Neuronal stem cell (in vitro differentiated cells): ENCODE measurements around the gene NFATC3.

Experiments used
- DNase-seq: peaks from one replicate; pipeline ENCODE4 v3.0.0-alpha.2; 2013; ENCODE audit warnings: low spot score
- H2AFZ ChIP-seq: one replicate; pipeline ENCODE4 v1.6.1; 2013; ENCODE audit warnings: mild to moderate bottlenecking, low read length, inconsistent platforms
- H2AK5ac ChIP-seq: 2 replicates; pipeline ENCODE4 v1.6.1; 2013; ENCODE audit warnings: low read depth, mild to moderate bottlenecking, inconsistent platforms, low read length, moderate library complexity, mixed read lengths
- H2BK120ac ChIP-seq: 2 replicates; pipeline ENCODE4 v1.6.1; 2013; ENCODE audit warnings: low read depth, mild to moderate bottlenecking, inconsistent platforms, low read length, moderate library complexity, mixed read lengths
- H2BK12ac ChIP-seq: one replicate; pipeline ENCODE4 v1.6.1; 2013; ENCODE audit warnings: low read length, inconsistent platforms
- H2BK15ac ChIP-seq: 2 replicates; pipeline ENCODE4 v1.6.1; 2013; ENCODE audit warnings: mild to moderate bottlenecking, low read length, inconsistent platforms, mixed read lengths
- H2BK5ac ChIP-seq: one replicate; pipeline ENCODE4 v1.6.1; 2013; ENCODE audit warnings: inconsistent platforms, mild to moderate bottlenecking, low read length, moderate library complexity
- H3K14ac ChIP-seq: one replicate; pipeline ENCODE4 v1.6.1; 2013; ENCODE audit warnings: low read length, inconsistent platforms
- H3K18ac ChIP-seq: 2 replicates; pipeline ENCODE4 v1.6.1; 2013; ENCODE audit warnings: low read length, inconsistent platforms
- H3K23ac ChIP-seq: 2 replicates; pipeline ENCODE4 v1.6.1; 2013; ENCODE audit warnings: low read depth, mild to moderate bottlenecking, mixed read lengths, low read length, inconsistent platforms; ENCODE audit not compliant: poor library complexity
- H3K27ac ChIP-seq: replicated peaks from 3 replicates; pipeline ENCODE4 v1.5.1; 2013; ENCODE audit warnings: low read length, inconsistent platforms
- H3K27me3 ChIP-seq, 3 experiments: 2 replicates each; pipeline ENCODE4 v1.6.1; 2013; ENCODE audit warnings: low read length in 3 of 3, mild to moderate bottlenecking in 2 of 3, inconsistent platforms in 1 of 3, low read depth in 1 of 3, mixed read lengths in 1 of 3, moderate library complexity in 1 of 3; ENCODE audit not compliant: control insufficient read depth in 3 of 3, insufficient read depth in 3 of 3
- H3K36me3 ChIP-seq, 2 donors: replicated peaks in 1 of 2; 2 replicates each; pipeline ENCODE4 v1.6.1; 2013; ENCODE audit warnings: low read length in 2 of 2; ENCODE audit not compliant: control insufficient read depth in 2 of 2, insufficient read depth in 2 of 2
- H3K4ac ChIP-seq: 2 replicates; pipeline ENCODE4 v1.6.1; 2013; ENCODE audit warnings: inconsistent platforms, mild to moderate bottlenecking, low read length, moderate library complexity
- H3K4me1 ChIP-seq, 2 donors: 1 replicate in 1 of 2; 2 replicates in 1 of 2; pipeline ENCODE4 v1.6.1; 2013; ENCODE audit warnings: low read length in 2 of 2, low read depth in 1 of 2; ENCODE audit not compliant: control insufficient read depth in 2 of 2, insufficient read depth in 1 of 2
- H3K4me2 ChIP-seq: one replicate; pipeline ENCODE4 v1.6.1; 2013; ENCODE audit warnings: mild to moderate bottlenecking, low read length, inconsistent platforms; ENCODE audit not compliant: insufficient read depth, poor library complexity, severe bottlenecking
- H3K4me3 ChIP-seq, 2 donors: 2 replicates each; pipeline ENCODE4 v1.5.1; 2013; ENCODE audit warnings: low read length in 2 of 2, mild to moderate bottlenecking in 2 of 2, inconsistent platforms in 1 of 2, moderate library complexity in 1 of 2
- H3K79me1 ChIP-seq: one replicate; pipeline ENCODE4 v1.6.1; 2013; ENCODE audit warnings: low read depth, mild to moderate bottlenecking, inconsistent platforms, low read length, moderate library complexity
- H3K9ac ChIP-seq: one replicate; pipeline ENCODE4 v1.6.1; 2013; ENCODE audit warnings: mild to moderate bottlenecking, low read depth, low read length, inconsistent platforms; ENCODE audit not compliant: poor library complexity
- H3K9me3 ChIP-seq, 2 donors: replicated peaks in 1 of 2; 2 replicates each; pipeline versions ENCODE3 to v1.6.1; 2013; ENCODE audit warnings: low read length in 2 of 2, mild to moderate bottlenecking in 2 of 2, inconsistent platforms in 1 of 2, low read depth in 1 of 2, mixed read lengths in 1 of 2, moderate library complexity in 1 of 2; ENCODE audit not compliant: control insufficient read depth in 2 of 2, insufficient read depth in 1 of 2
- H4K8ac ChIP-seq: one replicate; pipeline ENCODE4 v1.6.1; 2013; ENCODE audit warnings: low read depth, mild to moderate bottlenecking, inconsistent platforms, low read length, moderate library complexity
- H4K91ac ChIP-seq: one replicate; pipeline ENCODE4 v1.6.1; 2013; ENCODE audit warnings: low read length, low read depth, mild to moderate bottlenecking, inconsistent platforms; ENCODE audit not compliant: poor library complexity
- WGBS, 2 donors: extraction: QIAGEN DNeasy Blood & Tissue Kit; methylation state at CpG; one replicate each; pipeline ENCODE4 v1.1.7; 2013; ENCODE audit warnings: missing lambda C conversion rate in 2 of 2, mixed read lengths in 1 of 2; ENCODE audit not compliant: insufficient read length in 2 of 2, insufficient replicate concordance in 1 of 2; ENCODE audit errors: extremely low coverage in 2 of 2; 5-methylcytosine and 5-hydroxymethylcytosine counted together

The NFATC3 gene

DNA sequence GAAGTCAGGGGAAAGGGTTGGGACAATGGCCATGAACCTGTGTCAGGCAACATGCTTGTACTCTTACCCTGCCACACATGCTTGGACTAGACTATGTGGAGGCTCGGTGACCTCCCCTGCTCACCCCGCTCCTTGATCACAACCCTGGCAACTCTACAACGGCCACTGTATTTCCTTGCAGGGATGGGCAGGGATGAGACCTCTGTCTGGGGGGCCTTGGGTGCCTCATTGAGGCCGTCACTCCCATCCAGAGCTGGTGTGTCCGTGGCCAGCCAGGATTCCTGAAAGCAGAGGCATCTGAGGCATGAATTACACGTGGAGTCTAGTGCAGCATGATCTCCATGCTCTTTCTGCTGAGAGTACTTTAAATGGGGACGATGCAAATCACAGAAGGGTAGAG is 161.0 kb downstream of the NFATC3 start:
- Histone ChIP-seq H2AK5ac (no peak overlapping the region), H2AFZ (no peak overlapping the region), H3K27me3 (peaks cover 0 to 8% (median 0%) of the 10 kb centered on the region in 3 experiments), H3K79me1 (peaks cover 8% of the 10 kb centered on the region), H4K91ac (no peak overlapping the region), H3K4me1 (peaks cover 6 to 10% of the 10 kb centered on the region in 2 donors), H3K14ac (no peak overlapping the region), H4K8ac (no peak overlapping the region), H2BK15ac (no peak overlapping the region), H3K27ac (no peak overlapping the region), H2BK5ac (no peak overlapping the region), H3K18ac (no peak overlapping the region), H3K36me3 (peaks cover 4 to 9% of the 10 kb centered on the region in 2 donors), H3K9me3 (no peaks in the 10 kb centered on the region), H2BK12ac (no peak overlapping the region), H2BK120ac (no peak overlapping the region), H3K4me2 (no peak overlapping the region), H3K4me3 (peak overlapping the region in 1 of 2 donors; percentile 94), H3K9ac (no peak overlapping the region), H3K4ac (no peak overlapping the region), H3K23ac (no peak overlapping the region)
- no CpG with 5 or more reads among the region's 7 CpGs for WGBS, 2 donors
- DNase-seq = no peak

- peak overlapping the region; percentile 10 for H3K23ac ChIP-seq
- no peak overlapping the region for H2BK15ac ChIP-seq
- no peaks in the 10 kb centered on the region for H3K9me3 ChIP-seq
- no peak overlapping the region for H2BK12ac ChIP-seq
- H3K18ac ChIP-seq = no peak overlapping the region
- no peak for DNase-seq
- no peak overlapping the region for H2AK5ac ChIP-seq
- H4K8ac ChIP-seq = no peak overlapping the region
- no peak overlapping the region for H3K4me2 ChIP-seq
- H3K27me3 ChIP-seq = peaks cover 0 to 8% (median 0%) of the 10 kb centered on the region in 3 experiments
- no peak overlapping the region for H2BK5ac ChIP-seq
- WGBS, 2 donors = no CpG with 5 or more reads among the region's 5 CpGs
- no peak overlapping the region for H2BK120ac ChIP-seq
- peaks cover 8% of the 10 kb centered on the region for H3K79me1 ChIP-seq
- no peak overlapping the region for H3K14ac ChIP-seq
- no peak overlapping the region for H2AFZ ChIP-seq
- peaks cover 4 to 9% of the 10 kb centered on the region in 2 donors for H3K36me3 ChIP-seq
- peaks cover 6 to 10% of the 10 kb centered on the region in 2 donors for H3K4me1 ChIP-seq
- no peak overlapping the region for H3K9ac ChIP-seq
- peak overlapping the region in 1 of 2 donors; percentile 94 for H3K4me3 ChIP-seq
- no peak overlapping the region for H3K4ac ChIP-seq
- no peak overlapping the region for H3K27ac ChIP-seq
- no peak overlapping the region for H4K91ac ChIP-seq
Measured at GRCh38 chr16:68246666-68247065, 161.5 kb downstream of the NFATC3 start.

- no peak overlapping the region for H2BK5ac ChIP-seq
- H3K79me1 ChIP-seq = peaks cover 8% of the 10 kb centered on the region
- H4K91ac ChIP-seq = no peak overlapping the region
- WGBS, 2 donors = no CpG with 5 or more reads among the region's 4 CpGs
- peaks cover 0 to 8% (median 0%) of the 10 kb centered on the region in 3 experiments for H3K27me3 ChIP-seq
- no peak overlapping the region for H2AFZ ChIP-seq
- H3K4ac ChIP-seq = no peak overlapping the region
- no peak for DNase-seq
- H3K9ac ChIP-seq = peak overlapping the region; percentile 18
- H3K4me3 ChIP-seq = no peak overlapping the region
- H3K27ac ChIP-seq = no peak overlapping the region
- H4K8ac ChIP-seq = no peak overlapping the region
- H3K18ac ChIP-seq = no peak overlapping the region
- no peak overlapping the region for H2BK15ac ChIP-seq
- H2BK120ac ChIP-seq = no peak overlapping the region
- no peak overlapping the region for H3K4me2 ChIP-seq
- peaks cover 4 to 12% of the 10 kb centered on the region in 2 donors for H3K36me3 ChIP-seq
- H3K4me1 ChIP-seq = peaks cover 6 to 10% of the 10 kb centered on the region in 2 donors
- no peak overlapping the region for H3K14ac ChIP-seq
- no peaks in the 10 kb centered on the region for H3K9me3 ChIP-seq
- no peak overlapping the region for H2AK5ac ChIP-seq
- peak overlapping the region; percentile 43 for H3K23ac ChIP-seq
- H2BK12ac ChIP-seq = no peak overlapping the region
Measured at GRCh38 chr16:68247400-68247799, 162.2 kb downstream of the NFATC3 start.

GRCh38 chr16:68247932-68248331 is 162.8 kb downstream of the NFATC3 start:
- no peak overlapping the region for H4K91ac ChIP-seq
- H2BK5ac ChIP-seq = no peak overlapping the region
- peak overlapping the region; percentile 18 for H3K9ac ChIP-seq
- no peak overlapping the region for H2AFZ ChIP-seq
- no peak for DNase-seq
- no peak overlapping the region for H3K4me2 ChIP-seq
- H3K27ac ChIP-seq = no peak overlapping the region
- H2BK120ac ChIP-seq = no peak overlapping the region
- H3K4me3 ChIP-seq = no peak overlapping the region
- H2BK12ac ChIP-seq = no peak overlapping the region
- no peak overlapping the region for H2BK15ac ChIP-seq
- H3K18ac ChIP-seq = no peak overlapping the region
- H3K14ac ChIP-seq = no peak overlapping the region
- WGBS, 2 donors = no CpG with 5 or more reads among the region's 4 CpGs
- H3K23ac ChIP-seq = no peak overlapping the region
- no peaks in the 10 kb centered on the region for H3K9me3 ChIP-seq
- H3K27me3 ChIP-seq = peaks cover 0 to 8% (median 0%) of the 10 kb centered on the region in 3 experiments
- peaks cover 8% of the 10 kb centered on the region for H3K79me1 ChIP-seq
- peaks cover 6 to 10% of the 10 kb centered on the region in 2 donors for H3K4me1 ChIP-seq
- no peak overlapping the region for H2AK5ac ChIP-seq
- no peak overlapping the region for H4K8ac ChIP-seq
- no peak overlapping the region for H3K4ac ChIP-seq
- H3K36me3 ChIP-seq = peaks cover 4 to 15% of the 10 kb centered on the region in 2 donors
